NCI-H2227 (cell line): ENCODE measurements around the gene RAF1.
"Not testable (repeated sequence)": the region's sequence is repeated elsewhere in the genome, so short reads cannot be mapped to it uniquely, and the experiment has no call there.

ENCODE experiments used
- DNase-seq: peaks from one replicate; lab custom pipeline; 2025; ENCODE audit not compliant: unreplicated experiment; lab: John Stamatoyannopoulos, UW

RAF1 gene

GRCh38 chr3:12561397-12561796 lies 102.5 kb downstream of the RAF1 start:
- DNase-seq = no peak

GRCh38 chr3:12560505-12561190 lies 103.3 kb downstream of the RAF1 start:
- DNase-seq = no peak

- peak; percentile 9 for DNase-seq
Measured at GRCh38 chr3:12559520-12559919, 104.4 kb downstream of the RAF1 start.

DNA sequence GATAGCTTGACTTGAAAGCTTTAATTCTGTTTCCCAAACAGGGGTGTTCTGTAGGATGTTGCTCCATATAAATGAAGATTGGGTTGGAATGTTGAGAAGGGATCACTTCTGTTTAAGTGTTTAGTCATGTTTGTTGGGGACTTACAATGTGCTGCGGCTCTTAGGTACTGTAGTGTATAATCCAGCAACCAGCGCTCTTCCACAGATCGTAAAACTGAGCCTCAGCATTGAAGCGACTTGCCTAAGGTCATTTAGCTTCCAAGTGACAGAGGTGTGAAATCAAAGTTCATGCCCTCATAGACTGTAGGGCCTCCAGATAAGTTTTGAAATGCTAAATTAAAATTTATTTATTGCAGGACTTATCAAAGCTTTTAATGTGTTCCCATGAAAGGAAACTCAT lies 105.2 kb downstream of the RAF1 start:
- DNase-seq = no peak

DNA sequence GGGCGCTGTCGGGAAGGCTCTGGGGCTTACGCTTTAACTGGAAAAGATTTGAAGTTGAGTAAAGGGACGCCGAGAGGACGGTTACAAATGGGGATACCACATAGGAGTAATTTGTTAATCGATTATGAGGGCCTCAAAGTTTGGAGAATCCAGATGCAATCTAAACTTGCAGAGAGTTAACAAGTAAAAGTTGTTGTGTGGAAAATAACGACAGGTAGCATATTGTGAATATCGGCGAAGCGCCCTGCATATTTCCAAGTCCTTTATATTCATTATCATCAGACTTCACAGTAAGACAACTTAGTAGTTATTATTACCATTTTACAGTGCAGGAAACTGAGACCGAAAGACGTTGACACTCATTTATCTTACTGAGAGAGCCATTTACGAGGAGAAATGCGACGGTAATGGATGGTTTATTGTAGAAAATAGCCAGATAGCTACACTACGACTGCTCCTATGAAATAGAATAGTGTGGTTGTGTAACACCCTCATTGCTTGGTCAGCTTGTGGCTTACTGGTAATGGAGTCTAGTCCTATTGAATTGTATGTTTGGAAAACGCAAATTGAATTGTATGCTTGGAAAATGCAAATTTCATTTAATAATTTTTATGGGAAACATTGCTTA lies 106.3 kb downstream of the RAF1 start:
- DNase-seq = peak; percentile 9

GRCh38 chr3:12556690-12557472 lies 107.0 kb downstream of the RAF1 start, which contains the start of gene MKRN2:
TSS of gene MKRN2 (plus strand) at chr3:12557087. CDS start at chr3:12557151, 64 bp downstream.
- peak; percentile 92 for DNase-seq

- DNase-seq = no peak
Measured at GRCh38 chr3:12556314-12556689, 107.6 kb downstream of the RAF1 start.

DNA sequence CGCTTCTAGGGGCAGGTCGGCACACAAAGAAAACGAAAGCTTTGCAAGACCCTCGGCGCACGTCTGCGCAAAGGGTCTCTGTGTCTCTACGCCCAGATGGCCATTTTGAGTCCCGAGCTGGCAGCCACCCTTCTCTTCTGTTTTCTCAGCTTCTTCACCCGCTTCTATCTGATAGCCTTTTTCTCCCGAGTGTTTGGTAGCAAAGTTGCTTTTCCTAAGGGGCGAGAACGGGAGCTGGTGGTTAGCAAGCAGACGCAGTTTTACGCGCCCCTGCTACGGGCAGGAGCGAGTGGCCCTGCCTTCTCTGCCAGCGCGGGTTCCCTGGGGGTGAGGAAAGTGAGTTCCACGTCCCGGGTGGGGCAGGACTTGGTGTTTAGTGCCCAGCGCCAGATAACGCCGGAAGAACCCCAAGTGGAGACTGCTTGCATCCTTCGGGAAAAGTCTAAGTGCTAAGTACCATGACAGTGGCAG lies 110.0 kb downstream of the RAF1 start:
- peak; percentile 72 for DNase-seq

- DNase-seq = no peak
Measured at GRCh38 chr3:12549971-12550760, 113.8 kb downstream of the RAF1 start.

- peak; percentile 31 for DNase-seq
Measured at GRCh38 chr3:12545473-12545791, 118.5 kb downstream of the RAF1 start, which contains the start of gene MKRN2OS. TSS of gene MKRN2OS (minus strand) at chr3:12545499. CDS start at chr3:12545464, 35 bp downstream.

DNA sequence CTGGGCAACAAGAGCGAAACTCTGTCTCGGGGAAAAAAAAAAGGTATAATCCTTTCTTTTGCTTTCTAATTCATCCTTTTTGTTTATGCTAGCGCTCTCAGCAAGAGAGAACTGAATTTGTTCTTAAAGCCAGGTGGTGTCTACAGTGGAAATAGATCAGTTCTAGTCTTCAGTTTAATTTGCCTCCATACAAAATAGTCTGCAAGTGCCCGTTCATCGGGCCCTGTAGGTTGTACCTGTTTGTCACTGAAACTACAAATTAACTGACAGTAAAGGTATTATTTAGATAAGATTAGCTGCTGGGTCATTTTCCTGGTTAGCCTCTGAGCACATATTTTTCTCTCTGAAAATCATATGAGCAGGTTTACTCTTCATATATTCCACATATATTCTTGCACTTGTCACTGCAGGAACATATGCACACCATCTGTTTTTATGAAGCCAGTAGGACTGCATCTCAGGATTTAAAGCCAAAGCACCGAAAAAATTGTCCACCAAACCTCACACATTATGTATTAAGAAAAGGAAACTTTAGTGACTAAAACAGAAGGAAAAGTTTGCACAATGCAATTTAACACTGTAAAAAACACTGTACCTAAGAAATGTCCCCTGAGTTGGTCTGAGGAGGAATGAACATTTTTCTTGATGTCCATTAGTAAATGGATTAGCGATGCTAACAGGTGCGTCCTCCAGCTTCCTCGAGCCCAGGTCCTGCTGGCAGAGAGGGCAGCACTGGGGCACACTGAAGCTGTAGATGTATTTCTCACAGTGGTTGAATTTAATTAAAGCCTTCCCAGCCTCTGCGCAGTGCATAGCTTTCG lies 119.1 kb downstream of the RAF1 start:
- no peak for DNase-seq

DNA sequence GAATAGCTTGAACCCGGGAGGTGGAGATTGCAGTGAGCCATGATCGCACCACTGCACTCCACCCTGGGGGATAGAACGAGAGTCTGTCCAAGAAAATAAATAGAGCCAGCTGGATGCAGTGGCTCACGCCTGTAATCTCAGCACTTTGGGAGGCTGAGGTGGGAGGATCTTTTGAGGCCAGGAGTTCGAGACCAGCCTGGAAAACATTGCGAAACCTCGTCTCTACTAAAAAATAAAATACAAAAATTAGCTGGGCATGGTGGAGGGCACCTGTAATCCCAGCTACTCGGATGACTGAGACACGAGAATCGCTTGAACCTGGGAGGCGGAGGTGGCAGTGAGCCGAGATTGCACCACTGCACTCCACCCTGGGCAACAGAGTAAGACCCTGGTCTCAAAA lies 120.4 kb downstream of the RAF1 start:
- DNase-seq = not testable (repeated sequence)

DNA sequence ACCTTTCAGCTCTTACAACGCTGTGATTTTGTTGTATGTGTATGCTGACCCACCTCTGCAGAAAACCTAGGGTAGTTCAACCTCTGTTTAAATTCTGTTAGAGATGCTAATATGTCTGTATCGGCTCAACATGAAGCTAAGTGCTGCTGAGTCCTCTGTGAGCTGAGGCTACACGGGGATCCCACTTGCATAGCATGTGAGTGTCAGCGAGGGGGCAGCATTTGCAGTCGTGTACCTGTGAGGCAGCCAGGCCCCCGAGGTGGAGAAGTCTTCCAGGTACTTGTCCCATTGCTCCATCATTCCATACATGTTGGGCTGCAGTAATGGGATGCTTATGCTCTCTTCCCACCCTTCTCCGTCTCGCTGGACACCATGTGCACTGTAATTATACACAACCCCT lies 122.3 kb downstream of the RAF1 start:
- no peak for DNase-seq

DNA sequence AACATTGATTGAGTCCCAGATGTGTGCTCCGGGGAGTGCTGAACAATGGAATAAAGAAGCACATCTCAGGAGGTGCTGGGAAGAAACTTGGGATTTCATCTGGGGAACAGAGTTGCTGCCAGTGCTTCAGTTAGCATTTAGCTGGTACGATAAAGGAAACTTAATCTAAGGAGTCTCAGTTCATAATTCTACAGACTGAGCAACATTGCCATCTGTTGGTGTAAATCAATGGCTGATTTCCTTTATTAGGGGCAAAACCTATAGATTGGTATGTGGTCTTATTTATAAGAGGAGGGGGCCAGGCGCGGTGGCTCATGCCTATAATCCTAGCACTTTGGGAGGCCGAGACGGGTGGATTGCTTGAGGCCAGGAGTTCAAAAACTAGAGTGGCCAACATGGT lies 127.5 kb downstream of the RAF1 start:
- DNase-seq = no peak
